Stomach (tissue), 9 donors: ENCODE results near the gene SEPHS1. TPM values are rescaled to one million over a fixed set of nuclear protein-coding genes. Genes with fewer than 3 reads are reported as not detected.

ENCODE experiments used
- DNase-seq, 2 donors: peaks; one replicate each; pipeline versions ENCODE4 v3.0.0 to v3.0.0-alpha.2; 2013 to 2019
- H3K27ac ChIP-seq, 5 donors: fragments of 200-600 bp in 4 of 5; sonication (generic) in 4 of 5; one replicate each; pipeline ENCODE4 v1.5.1; 2013 to 2019; ENCODE audit warnings: mild to moderate bottlenecking in 1 of 5, moderate library complexity in 1 of 5
- H3K27me3 ChIP-seq, 3 donors: fragments of 200-600 bp; sonication (generic); one replicate each; pipeline ENCODE4 v1.5.1; 2017 to 2019; ENCODE audit warnings: mixed run types in 1 of 3
- H3K36me3 ChIP-seq, 4 donors: fragments of 200-600 bp; sonication (generic); 1 replicate in 3 of 4; 2 replicates in 1 of 4; pipeline ENCODE4 v1.5.1; 2016 to 2019
- H3K4me1 ChIP-seq, 4 donors: fragments of 200-600 bp; sonication (generic); one replicate each; pipeline ENCODE4 v1.5.1; 2016 to 2019
- H3K4me3 ChIP-seq, 4 donors: fragments of 200-600 bp; sonication (generic) in 3 of 4; one replicate each; pipeline ENCODE4 v1.5.1; 2016 to 2019; ENCODE audit warnings: mild to moderate bottlenecking in 1 of 4
- H3K9me3 ChIP-seq, 4 donors: fragments of 200-600 bp; sonication (generic); one replicate each; pipeline ENCODE4 v1.5.1; 2016 to 2019
- CTCF ChIP-seq, 7 experiments: fragments of 450-650 bp in 4 of 7; fragments of 200-600 bp in 3 of 7; sonication (generic) in 3 of 7; IDR thresholded peaks; one replicate each; pipeline ENCODE4 v1.5.1; 2016 to 2019; ENCODE audit warnings: antibody characterized with exemption in 7 of 7, control low read depth in 2 of 7, mild to moderate bottlenecking in 1 of 7
- EP300 ChIP-seq: sonication (generic); formaldehyde crosslinking; IDR thresholded peaks from one replicate; pipeline ENCODE4 v1.6.1; 2017; ENCODE audit warnings: antibody characterized with exemption
- POLR2A ChIP-seq, 4 donors: fragments of 450-650 bp; IDR thresholded peaks; one replicate each; pipeline ENCODE4 v1.6.1; 2016; ENCODE audit warnings: antibody characterized with exemption in 4 of 4, control low read depth in 2 of 4, mild to moderate bottlenecking in 1 of 4, moderate library complexity in 1 of 4
- POLR2AphosphoS5 ChIP-seq, 3 donors: sonication (generic); formaldehyde crosslinking; IDR thresholded peaks; one replicate each; pipeline ENCODE4 v1.6.1; 2016; ENCODE audit warnings: antibody characterized with exemption in 3 of 3
- WGBS, 5 donors: extraction: QIAGEN DNeasy Blood & Tissue Kit in 3 of 5; methylation state at CpG; one replicate each; pipeline versions ENCODE4 v1.1.5 to v1.1.7; 2013 to 2018; 5-methylcytosine and 5-hydroxymethylcytosine counted together
- intact Hi-C: fragments of 100-400 bp; cut with DNase I; formaldehyde crosslinking; loops from one replicate; pipeline ENCODE4 v1.15.1; 2023; ENCODE audit warnings: low total_unique reads
- polyA plus RNA-seq, 3 donors: library from polyadenylated mRNA; stranded (reverse); fragments of 200-250 nt; gene quantifications; one replicate each; pipeline ENCODE4 v1.2.3, GENCODE V29; 2013
- total RNA-seq, 5 donors: library from RNA; depleted of rRNA; stranded (reverse); fragments of >200 nt; gene quantifications; one replicate each; pipeline versions ENCODE4 v1.1.0 to v1.2.3, GENCODE V29; 2014 to 2016
- donor health status: healthy with polysubstance abuse.
- donor health status: Bipolar disorder and iron deficiency.
- donor health status: healthy.

The SEPHS1 gene
- total and polyA plus RNA-seq, 8 donors, result 15.2 to 63.0 (median 21.6) TPM

- intact Hi-C loops, result no loop called here
- no peak for TF ChIP-seq EP300
- TF ChIP-seq POLR2AphosphoS5 (IDR thresholded peaks at IDR 0.05), result no peak
- no peak for TF ChIP-seq CTCF (IDR thresholded peaks at IDR 0.05)
- TF ChIP-seq POLR2A (IDR thresholded peaks at IDR 0.05), result no peak
- DNase-seq, result peak in 1 of 2 donors; percentile 30
- 68 to 76% (median 72%) methylated on average over 6 of the region's 6 CpGs for WGBS, 5 donors
- no peak overlapping the region for H3K27ac ChIP-seq
- H3K36me3 ChIP-seq, result no peaks in the 10 kb centered on the region
- no peaks in the 10 kb centered on the region for H3K27me3 ChIP-seq
- H3K4me3 ChIP-seq, result no peak overlapping the region
- H3K9me3 ChIP-seq, result no peaks in the 10 kb centered on the region
- H3K4me1 ChIP-seq, result no peaks in the 10 kb centered on the region
These were observed 40.0 kb downstream of the SEPHS1 start for GRCh38 chr10:13308096-13308495.

- intact Hi-C loops, result no loop called here
- Histone ChIP-seq H3K4me3 (no peak overlapping the region), H3K27me3 (no peaks in the 10 kb centered on the region), H3K4me1 (peaks cover 0 to 14% (median 11%) of the 10 kb centered on the region in 4 donors), H3K27ac (no peak overlapping the region), H3K36me3 (no peaks in the 10 kb centered on the region), H3K9me3 (no peaks in the 10 kb centered on the region)
- DNase-seq, result no peak
- no peak for TF ChIP-seq CTCF (IDR thresholded peaks at IDR 0.05)
- TF ChIP-seq EP300, result no peak
- no peak for TF ChIP-seq POLR2A (IDR thresholded peaks at IDR 0.05)
- TF ChIP-seq POLR2AphosphoS5 (IDR thresholded peaks at IDR 0.05), result no peak
- 85 to 92% (median 90%) methylated on average over 6 of the region's 6 CpGs for WGBS, 5 donors
These were observed 42.0 kb downstream of the SEPHS1 start for GRCh38 chr10:13306103-13306502.

GRCh38 chr10:13302821-13303555 is 45.1 kb downstream of the SEPHS1 start:
- intact Hi-C loops, result no loop called here
- TF ChIP-seq POLR2AphosphoS5 (IDR thresholded peaks at IDR 0.05) (no peak), EP300 (no peak), CTCF (IDR thresholded peaks at IDR 0.05) (no peak), POLR2A (IDR thresholded peaks at IDR 0.05) (no peak)
- Histone ChIP-seq H3K36me3 (no peaks in the 10 kb centered on the region), H3K27me3 (no peaks in the 10 kb centered on the region), H3K4me1 (peaks cover 0 to 39% (median 25%) of the 10 kb centered on the region in 4 donors), H3K27ac (peak overlapping the region in 3 of 5 donors; percentile 97 to 100 (median 98)), H3K9me3 (no peaks in the 10 kb centered on the region), H3K4me3 (peak overlapping the region; percentile 44 to 67 (median 55))
- 80 to 86% (median 83%) methylated on average over 22 to 23 of the region's 23 CpGs for WGBS, 5 donors
- DNase-seq, result no peak

- Histone ChIP-seq H3K36me3 (peaks cover 0 to 12% (median 7%) of the 10 kb centered on the region in 4 donors), H3K4me1 (peaks cover 0 to 39% (median 25%) of the 10 kb centered on the region in 4 donors), H3K27me3 (no peaks in the 10 kb centered on the region), H3K4me3 (peak within 1 kb of the TSS; percentile 73 to 91 (median 80)), H3K27ac (peak within 1 kb of the TSS; percentile 98 to 100 (median 98)), H3K9me3 (no peaks in the 10 kb centered on the region)
- DNase-seq, result peak; percentile 94 to 97
- 0 to 2% (median 1%) methylated on average over 54 to 88 of the region's 88 CpGs for WGBS, 5 donors
- intact Hi-C loops, result loop anchor here (10.0 kb wide), 1 partner anchor 135 kb away; the partner anchor contains the start of gene MCM10
- TF ChIP-seq EP300 (peak; percentile 26), POLR2AphosphoS5 (IDR thresholded peaks at IDR 0.05) (peak; percentile 76 to 83 (median 77)), POLR2A (IDR thresholded peaks at IDR 0.05) (peak in 1 of 4 donors; percentile 34), CTCF (IDR thresholded peaks at IDR 0.05) (peak in 2 of 7 experiments; percentile 4 to 18)
These were observed 48.4 kb downstream of the SEPHS1 start, which contains the start of gene PHYH for GRCh38 chr10:13299437-13300287. Gene PHYH, minus strand, starts transcription at chr10:13300064. Its CDS starts 22 bp downstream, at chr10:13300042.
